ENCODE results near the gene SPATA13. TPM values are rescaled to one million over a fixed set of nuclear protein-coding genes. Genes with fewer than 3 reads are reported as not detected.
A peak's percentile ranks its signal among the peaks of the same experiment; 100 is the strongest.
"Not testable (repeated sequence)": the region's sequence is repeated elsewhere in the genome, so short reads cannot be mapped to it uniquely, and the experiment has no call there.

The SPATA13 gene
- total RNA-seq, 2 donors from 2014 or later = 85.2 to 163 TPM

DNA sequence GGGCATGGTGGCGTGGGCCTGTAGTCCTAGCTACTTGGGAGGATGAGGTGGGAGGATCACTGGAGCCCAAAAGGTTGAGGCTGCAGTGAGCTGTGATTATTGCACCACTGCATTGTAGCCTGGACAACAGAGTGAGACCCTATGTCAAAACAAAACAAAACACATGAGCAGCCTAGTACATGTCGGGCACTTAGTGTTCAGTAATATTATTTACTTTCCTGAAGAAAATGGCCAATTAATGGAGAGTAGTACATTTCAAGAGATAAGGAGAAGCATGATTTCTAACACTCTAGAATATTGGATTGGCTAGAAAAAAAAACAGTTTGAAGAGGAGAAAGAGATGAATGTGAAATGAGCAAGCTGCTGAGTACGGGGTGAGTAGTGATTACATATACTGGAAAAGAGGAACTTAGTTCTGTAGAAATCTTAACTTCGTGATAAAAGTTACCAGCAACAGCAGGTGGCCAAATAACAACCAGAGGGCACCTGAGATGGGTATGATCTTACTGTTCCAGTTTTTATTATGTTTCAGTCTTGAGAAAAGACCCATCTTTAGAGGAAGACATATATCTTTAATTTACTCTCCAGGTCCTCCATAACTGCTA is 36.2 kb downstream of the SPATA13 start:
- no peak overlapping the region for H3K4me3 ChIP-seq
- no peak for DNase-seq (ENCODE audit: low spot score)
- H3K27me3 ChIP-seq (replicated peaks; ENCODE audit: insufficient read depth) = no peaks in the 10 kb centered on the region
- no peaks in the 10 kb centered on the region for H3K36me3 ChIP-seq
- H3K9me3 ChIP-seq = no peaks in the 10 kb centered on the region
- peak overlapping the region; percentile 12 to 78 for H3K27ac ChIP-seq
- no peak for TF ChIP-seq POLR2A (IDR thresholded peaks at IDR 0.05)
- peaks cover 10% of the 10 kb centered on the region for H3K4me1 ChIP-seq (replicated peaks)
- WGBS = 83% methylated on average over 4 of the region's 4 CpGs
- intact Hi-C loops (cut with DNase I) = loop anchor here (5.0 kb wide), 1 partner anchor 34 kb away; the partner anchor contains the start of gene SPATA13

DNA sequence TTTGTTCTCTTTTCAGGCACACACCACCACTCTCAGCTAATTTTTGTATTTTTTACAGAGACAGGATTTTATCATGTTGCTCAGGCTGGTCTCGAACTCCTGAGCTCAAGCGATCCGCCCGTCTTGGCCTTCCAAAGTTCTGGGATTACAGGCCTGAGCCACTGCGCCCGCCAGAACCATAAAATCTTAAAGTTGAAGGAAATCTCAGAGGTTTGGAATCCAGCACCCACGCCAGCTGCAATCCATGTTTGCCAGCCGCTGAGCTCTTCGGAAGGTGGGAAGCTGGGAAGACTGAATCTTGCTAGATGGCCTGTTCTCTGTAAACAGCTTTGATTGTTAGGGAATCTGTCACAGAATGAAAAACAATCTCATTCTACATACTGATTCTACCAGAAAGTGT is 38.5 kb downstream of the SPATA13 start:
- intact Hi-C loops (cut with DNase I) = loop anchor here (5.0 kb wide), 1 partner anchor 37 kb away; the partner anchor contains the start of gene SPATA13

DNA sequence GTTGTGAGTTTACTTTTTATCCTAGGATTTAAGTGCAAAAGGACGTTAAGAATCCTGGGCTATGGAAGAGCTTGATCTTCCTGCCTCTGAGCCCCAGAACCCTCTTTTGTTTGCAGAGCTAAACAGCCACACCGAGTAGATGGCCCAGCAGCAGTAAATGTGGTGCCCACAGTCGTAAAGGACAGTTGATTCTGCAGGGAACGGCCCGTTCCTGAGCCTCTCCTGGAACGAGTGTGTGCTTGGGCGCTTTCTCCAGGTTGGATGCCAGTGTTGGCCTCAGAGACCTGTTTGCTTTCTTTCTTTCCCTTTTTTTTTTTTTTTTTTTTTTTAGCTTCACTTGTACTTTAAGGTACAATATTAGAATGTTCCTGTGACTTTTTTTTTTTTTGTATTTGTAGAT is 41.7 kb downstream of the SPATA13 start:
- H3K4me1 ChIP-seq (replicated peaks) = peaks cover 12% of the 10 kb centered on the region
- DNase-seq (ENCODE audit: low spot score) = peak; percentile 86
- no peaks in the 10 kb centered on the region for H3K36me3 ChIP-seq
- H3K4me3 ChIP-seq = no peak overlapping the region
- TF ChIP-seq POLR2AphosphoS5 (IDR thresholded peaks at IDR 0.05) (peak; percentile 84), POLR2A (IDR thresholded peaks at IDR 0.05) (no peak)
- WGBS = 44% methylated on average over 7 of the region's 7 CpGs
- H3K9me3 ChIP-seq = no peaks in the 10 kb centered on the region
- H3K27me3 ChIP-seq (replicated peaks; ENCODE audit: insufficient read depth) = no peaks in the 10 kb centered on the region
- H3K27ac ChIP-seq = peak overlapping the region; percentile 61 to 78
- intact Hi-C loops (cut with DNase I) = no loop called here

More for the DNA sequence above, 38.5 kb downstream of the SPATA13 start:
- Histone ChIP-seq H3K27me3 (replicated peaks; ENCODE audit: insufficient read depth) (no peaks in the 10 kb centered on the region), H3K4me3 (no peak overlapping the region), H3K9me3 (no peaks in the 10 kb centered on the region), H3K4me1 (replicated peaks) (peaks cover 7% of the 10 kb centered on the region), H3K27ac (peak overlapping the region; percentile 61 to 78), H3K36me3 (no peaks in the 10 kb centered on the region)
- DNase-seq (ENCODE audit: low spot score) = no peak
- WGBS = 86% methylated on average over 9 of the region's 9 CpGs
- TF ChIP-seq, protein P1, sequence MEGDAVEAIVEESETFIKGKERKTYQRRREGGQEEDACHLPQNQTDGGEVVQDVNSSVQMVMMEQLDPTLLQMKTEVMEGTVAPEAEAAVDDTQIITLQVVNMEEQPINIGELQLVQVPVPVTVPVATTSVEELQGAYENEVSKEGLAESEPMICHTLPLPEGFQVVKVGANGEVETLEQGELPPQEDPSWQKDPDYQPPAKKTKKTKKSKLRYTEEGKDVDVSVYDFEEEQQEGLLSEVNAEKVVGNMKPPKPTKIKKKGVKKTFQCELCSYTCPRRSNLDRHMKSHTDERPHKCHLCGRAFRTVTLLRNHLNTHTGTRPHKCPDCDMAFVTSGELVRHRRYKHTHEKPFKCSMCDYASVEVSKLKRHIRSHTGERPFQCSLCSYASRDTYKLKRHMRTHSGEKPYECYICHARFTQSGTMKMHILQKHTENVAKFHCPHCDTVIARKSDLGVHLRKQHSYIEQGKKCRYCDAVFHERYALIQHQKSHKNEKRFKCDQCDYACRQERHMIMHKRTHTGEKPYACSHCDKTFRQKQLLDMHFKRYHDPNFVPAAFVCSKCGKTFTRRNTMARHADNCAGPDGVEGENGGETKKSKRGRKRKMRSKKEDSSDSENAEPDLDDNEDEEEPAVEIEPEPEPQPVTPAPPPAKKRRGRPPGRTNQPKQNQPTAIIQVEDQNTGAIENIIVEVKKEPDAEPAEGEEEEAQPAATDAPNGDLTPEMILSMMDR (IDR thresholded peaks at IDR 0.05) = no peak
- TF ChIP-seq POLR2AphosphoS5 (IDR thresholded peaks at IDR 0.05) (no peak), POLR2A (IDR thresholded peaks at IDR 0.05) (no peak)

DNA sequence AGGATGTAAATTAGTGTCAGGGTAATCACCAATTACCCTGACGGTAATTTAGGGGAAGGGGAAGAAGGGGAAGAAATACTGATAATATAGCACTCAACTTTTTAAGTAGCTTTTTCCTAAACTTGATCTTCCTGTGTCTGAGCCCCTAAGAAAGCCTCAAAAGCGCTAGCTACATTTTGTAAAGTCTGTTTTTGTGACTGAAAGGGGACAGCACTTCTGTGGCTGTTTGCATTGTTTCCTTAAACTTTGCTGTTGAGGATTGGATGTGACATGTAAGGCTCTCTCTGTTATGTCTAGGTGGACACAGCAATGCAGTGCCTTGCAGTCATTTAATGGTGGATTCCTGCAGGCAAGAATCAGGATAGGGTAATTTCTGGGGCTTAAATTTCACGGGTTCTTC is 42.8 kb downstream of the SPATA13 start:
- no peak for TF ChIP-seq POLR2AphosphoS5 (IDR thresholded peaks at IDR 0.05)
- H3K27me3 ChIP-seq (replicated peaks; ENCODE audit: insufficient read depth) = no peaks in the 10 kb centered on the region
- no peak overlapping the region for H3K4me3 ChIP-seq
- no peak for DNase-seq (ENCODE audit: low spot score)
- no peaks in the 10 kb centered on the region for H3K36me3 ChIP-seq
- WGBS = 28% methylated on average over 3 of the region's 3 CpGs
- intact Hi-C loops (cut with DNase I) = no loop called here
- peaks cover 16% of the 10 kb centered on the region for H3K4me1 ChIP-seq (replicated peaks)
- H3K9me3 ChIP-seq = no peaks in the 10 kb centered on the region
- peak overlapping the region; percentile 50 to 67 for H3K27ac ChIP-seq

DNA sequence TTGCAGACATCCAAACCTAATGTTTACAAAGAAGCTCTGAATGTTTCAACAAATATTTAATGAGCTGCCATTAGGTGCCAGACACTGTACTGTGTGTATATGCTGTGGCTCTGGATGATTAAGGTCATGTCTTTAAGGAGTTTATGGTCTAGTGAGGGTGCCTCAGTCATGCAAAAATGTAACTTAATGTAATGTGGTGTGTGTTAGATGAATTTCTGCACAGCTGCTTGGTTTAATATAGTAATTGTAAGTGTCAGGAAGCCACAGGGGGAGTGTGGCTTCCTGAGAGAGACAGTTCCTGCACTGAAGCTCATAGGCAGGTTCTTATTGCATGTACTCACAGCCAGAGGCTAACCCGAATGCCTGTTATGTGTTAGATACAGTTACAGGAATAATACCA is 43.3 kb downstream of the SPATA13 start:
- peak overlapping the region; percentile 50 to 67 for H3K27ac ChIP-seq
- H3K36me3 ChIP-seq = no peaks in the 10 kb centered on the region
- no peaks in the 10 kb centered on the region for H3K27me3 ChIP-seq (replicated peaks; ENCODE audit: insufficient read depth)
- TF ChIP-seq POLR2A (IDR thresholded peaks at IDR 0.05) (no peak), POLR2AphosphoS5 (IDR thresholded peaks at IDR 0.05) (peak; percentile 79)
- no peak overlapping the region for H3K4me3 ChIP-seq
- H3K9me3 ChIP-seq = no peaks in the 10 kb centered on the region
- intact Hi-C loops (cut with DNase I) = no loop called here
- peak; percentile 53 for DNase-seq (ENCODE audit: low spot score)
- 14% methylated on average over 1 of the region's 1 CpG for WGBS
- peaks cover 17% of the 10 kb centered on the region for H3K4me1 ChIP-seq (replicated peaks)

DNA sequence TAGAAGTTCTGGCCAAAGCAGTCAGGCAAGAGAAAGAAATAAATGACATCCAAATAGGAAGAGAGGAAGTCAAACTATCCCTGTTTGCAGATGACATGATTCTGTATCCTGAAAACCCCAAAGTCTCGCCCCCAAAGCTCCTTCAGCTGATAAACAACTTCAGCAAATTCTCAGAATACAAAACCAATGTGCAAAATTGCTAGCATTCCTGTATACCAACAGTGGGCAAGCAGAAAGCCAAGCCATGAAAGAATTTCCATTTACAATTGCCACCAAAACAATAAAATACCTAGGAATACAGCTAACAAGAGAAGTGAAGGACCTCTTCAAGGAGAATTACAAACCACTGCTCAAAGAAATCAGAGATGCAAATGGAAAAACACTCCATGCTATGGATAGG is 44.6 kb downstream of the SPATA13 start:
- H3K4me3 ChIP-seq; intact Hi-C loops (cut with DNase I); H3K9me3 ChIP-seq; H3K36me3 ChIP-seq; H3K27me3 ChIP-seq (replicated peaks; ENCODE audit: insufficient read depth); DNase-seq (ENCODE audit: low spot score): not testable (repeated sequence)
- Histone ChIP-seq H3K4me1 (replicated peaks) (peaks cover 17% of the 10 kb centered on the region), H3K27ac (peak overlapping the region; percentile 40 to 67)
- WGBS = 92% methylated on average over 1 of the region's 1 CpG

DNA sequence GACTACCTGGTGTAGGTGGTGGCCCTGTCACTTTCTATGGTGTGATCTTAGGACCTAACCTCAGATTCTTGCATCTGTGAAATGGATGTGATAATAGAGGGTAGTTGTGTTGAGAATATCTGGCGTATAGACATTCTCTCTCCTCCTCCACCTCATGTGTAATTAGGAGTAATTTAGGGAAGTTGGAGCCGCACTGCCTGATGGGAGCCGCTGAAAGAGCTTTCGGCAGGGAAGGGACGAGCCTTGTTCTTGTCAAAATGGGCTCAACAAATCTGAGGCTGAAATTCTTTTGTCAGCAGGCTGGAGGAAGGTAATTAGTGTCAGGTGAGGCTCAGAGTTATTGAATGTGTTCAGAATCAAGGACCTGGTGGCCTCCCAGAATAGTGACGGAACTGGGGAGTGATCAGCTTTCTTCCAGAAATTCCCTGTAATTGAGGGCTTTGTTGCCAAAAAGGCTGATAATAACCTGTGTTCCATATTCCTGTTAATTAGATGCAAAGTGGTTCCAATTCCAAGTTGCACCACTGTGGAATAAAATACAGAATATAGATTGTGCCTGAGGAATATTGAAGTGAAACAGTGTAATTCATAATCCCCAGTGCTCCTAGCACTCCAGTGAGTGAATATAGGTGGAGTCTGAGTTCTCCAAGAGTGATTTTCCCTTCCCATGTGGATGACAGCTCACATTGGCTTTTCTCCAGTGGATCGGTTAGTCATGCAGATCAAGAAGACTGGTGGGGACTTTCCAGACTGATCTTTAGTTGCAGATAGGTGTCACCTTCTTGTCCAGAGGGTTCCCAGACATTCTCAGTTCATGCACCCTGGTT is 47.5 kb downstream of the SPATA13 start:
- TF ChIP-seq POLR2AphosphoS5 (IDR thresholded peaks at IDR 0.05) = no peak
- TF ChIP-seq, protein P1 (IDR thresholded peaks at IDR 0.05) = no peak
- TF ChIP-seq POLR2A (IDR thresholded peaks at IDR 0.05) = no peak
- Histone ChIP-seq H3K9me3 (no peaks in the 10 kb centered on the region), H3K27me3 (replicated peaks; ENCODE audit: insufficient read depth) (no peaks in the 10 kb centered on the region), H3K4me1 (replicated peaks) (peaks cover 11% of the 10 kb centered on the region), H3K36me3 (no peaks in the 10 kb centered on the region), H3K27ac (peak overlapping the region in 1 of 2 donors; percentile 22), H3K4me3 (no peak overlapping the region)
- no peak for DNase-seq (ENCODE audit: low spot score)
- 54% methylated on average over 7 of the region's 7 CpGs for WGBS
- intact Hi-C loops (cut with DNase I) = no loop called here
